OCI-LY3 (cell line): ENCODE data around the gene SPON2.

Experiments
- H2AFZ ChIP-seq: fragments of 200-600, 300-600 bp; shearing (Covaris generic); 2 replicates; pipeline ENCODE4 v1.6.0; 2014; ENCODE audit warnings: antibody characterized with exemption, low read depth, low read length
- H3K27ac ChIP-seq: fragments of 200-600, 300-600 bp; sonication (generic); 2 replicates; pipeline ENCODE4 v1.5.1; 2014; ENCODE audit warnings: mild to moderate bottlenecking, low read length, moderate library complexity, mixed read lengths
- H3K27me3 ChIP-seq: fragments of 200-600, 300-600 bp; sonication (generic); 2 replicates; pipeline ENCODE4 v1.6.1; 2014; ENCODE audit warnings: low read depth, low read length, mixed read lengths
- H3K36me3 ChIP-seq: fragments of 200-600, 300-600 bp; sonication (generic); replicated peaks from 2 replicates; pipeline ENCODE3; 2014; ENCODE audit warnings: low read depth, low read length, mixed read lengths
- H3K4me1 ChIP-seq: fragments of 300-600, 200-600 bp; sonication (generic); 2 replicates; pipeline ENCODE4 v1.6.1; 2014; ENCODE audit warnings: low read length, mixed read lengths
- H3K4me2 ChIP-seq: fragments of 200-600, 300-600 bp; sonication (generic); 2 replicates; pipeline ENCODE4 v1.6.1; 2014; ENCODE audit warnings: low read length, mixed read lengths
- H3K4me3 ChIP-seq: fragments of 300-600, 200-600 bp; sonication (generic); 2 replicates; pipeline ENCODE4 v1.5.1; 2014; ENCODE audit warnings: antibody characterized with exemption, mild to moderate bottlenecking, low read length, moderate library complexity
- H3K79me2 ChIP-seq: fragments of 300-600, 200-600 bp; shearing (Covaris generic); 2 replicates; pipeline ENCODE4 v1.6.1; 2014; ENCODE audit warnings: mild to moderate bottlenecking, low read length, mixed read lengths
- H3K9ac ChIP-seq: fragments of 300-600, 200-600 bp; shearing (Covaris generic); 2 replicates; pipeline ENCODE4 v1.6.0; 2014; ENCODE audit warnings: mild to moderate bottlenecking, low read length, moderate library complexity
- H3K9me3 ChIP-seq: fragments of 200-600, 300-600 bp; shearing (Covaris generic); 2 replicates; pipeline ENCODE4 v1.6.1; 2014; ENCODE audit warnings: low read length, mixed read lengths; ENCODE audit not compliant: insufficient read depth
- H4K20me1 ChIP-seq: fragments of 200-600, 300-600 bp; sonication (generic); 2 replicates; pipeline ENCODE4 v1.6.1; 2016; ENCODE audit warnings: low read length, mixed read lengths; ENCODE audit not compliant: insufficient read depth
- CTCF ChIP-seq: fragments of 200-600, 300-600 bp; sonication (generic); IDR thresholded peaks from 2 replicates; pipeline ENCODE4 v1.5.1; 2014; ENCODE audit warnings: antibody characterized with exemption, low read length, low read depth
- EZH2phosphoT487 ChIP-seq: fragments of 200-600 bp; shearing (Covaris generic); IDR thresholded peaks from 2 replicates; pipeline ENCODE4 v1.6.1; 2018; ENCODE audit warnings: antibody characterized with exemption, mixed run types, low read depth

Gene SPON2

DNA sequence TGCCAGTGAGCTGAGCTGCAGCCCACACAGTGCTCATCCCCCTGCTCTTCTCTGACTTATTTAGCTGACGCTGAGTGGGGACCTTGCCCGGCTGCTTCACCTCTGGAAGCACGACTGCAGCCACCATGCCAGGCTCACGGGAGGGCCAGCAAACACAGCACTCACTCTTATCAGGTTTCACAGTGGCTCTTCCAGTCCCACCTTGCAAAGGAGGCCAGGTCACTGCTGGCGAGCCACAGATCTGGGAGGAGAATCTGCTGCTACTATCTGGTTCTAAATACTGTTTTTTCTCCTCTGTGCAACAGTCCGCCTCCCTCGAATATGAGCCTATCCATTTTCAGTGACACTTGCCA lies 6.7 kb upstream of the SPON2 start:
- Histone ChIP-seq H3K9ac (no peak overlapping the region), H3K27ac (no peak overlapping the region), H3K4me2 (no peak overlapping the region), H3K4me3 (no peak overlapping the region), H3K4me1 (peaks cover 2% of the 10 kb centered on the region; the same call in 1 of the 2 replicates), H2AFZ (no peak overlapping the region), H3K79me2 (no peaks in the 10 kb centered on the region), H3K9me3 (peaks cover 24% of the 10 kb centered on the region), H4K20me1 (no peaks in the 10 kb centered on the region), H3K27me3 (peaks cover 20% of the 10 kb centered on the region; the same call in 1 of the 2 replicates), H3K36me3 (no peaks in the 10 kb centered on the region)
- TF ChIP-seq CTCF (no peak), EZH2phosphoT487 (no peak)

DNA sequence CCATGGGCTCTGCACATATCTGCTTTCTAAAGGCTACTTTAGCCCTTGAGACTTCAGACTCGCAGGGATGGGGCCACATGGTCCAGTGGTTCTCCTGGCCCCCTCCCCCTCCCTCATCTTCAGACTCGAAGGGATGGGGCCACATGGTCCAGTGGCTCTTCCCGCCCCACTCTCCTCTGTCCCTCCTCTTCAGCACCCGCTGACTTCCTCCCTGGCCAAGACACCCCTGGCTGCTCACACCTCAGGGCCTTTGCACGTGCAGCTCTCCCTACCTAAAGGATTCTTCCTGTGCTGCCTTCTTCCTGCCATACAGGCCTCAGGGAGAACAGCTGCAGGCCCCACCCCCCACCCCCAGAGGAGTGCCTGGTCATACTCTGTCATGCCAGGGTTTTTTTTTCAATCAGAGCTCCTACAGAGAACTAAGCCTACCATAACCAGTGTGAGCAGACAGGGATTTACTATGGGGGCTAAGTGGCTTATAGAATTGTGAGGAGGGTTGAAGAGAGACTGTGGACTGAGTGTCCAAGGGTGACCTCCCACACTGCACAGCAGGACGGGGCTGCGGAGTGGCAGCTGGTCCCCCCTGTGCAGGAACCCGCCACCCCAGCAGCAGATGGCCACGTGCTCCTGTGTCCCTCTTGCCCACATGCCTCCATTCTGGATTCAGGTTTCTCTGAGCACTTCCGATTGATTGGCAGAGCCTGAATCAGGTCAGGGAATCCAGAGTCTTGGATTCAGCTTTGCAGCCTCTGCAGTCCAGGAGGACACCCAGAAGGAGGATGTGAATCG lies 6.1 kb upstream of the SPON2 start:
- peaks cover 20% of the 10 kb centered on the region; the same call in 1 of the 2 replicates for H3K27me3 ChIP-seq
- TF ChIP-seq EZH2phosphoT487, result no peak
- no peak for TF ChIP-seq CTCF
- H3K4me3 ChIP-seq, result no peak overlapping the region
- no peaks in the 10 kb centered on the region for H4K20me1 ChIP-seq
- no peak overlapping the region for H3K27ac ChIP-seq
- H3K9me3 ChIP-seq, result peaks cover 24% of the 10 kb centered on the region
- no peaks in the 10 kb centered on the region for H3K36me3 ChIP-seq
- H3K79me2 ChIP-seq, result no peaks in the 10 kb centered on the region
- no peak overlapping the region for H3K4me2 ChIP-seq
- H3K4me1 ChIP-seq, result no peaks in the 10 kb centered on the region
- no peak overlapping the region for H2AFZ ChIP-seq
- H3K9ac ChIP-seq, result no peak overlapping the region

DNA sequence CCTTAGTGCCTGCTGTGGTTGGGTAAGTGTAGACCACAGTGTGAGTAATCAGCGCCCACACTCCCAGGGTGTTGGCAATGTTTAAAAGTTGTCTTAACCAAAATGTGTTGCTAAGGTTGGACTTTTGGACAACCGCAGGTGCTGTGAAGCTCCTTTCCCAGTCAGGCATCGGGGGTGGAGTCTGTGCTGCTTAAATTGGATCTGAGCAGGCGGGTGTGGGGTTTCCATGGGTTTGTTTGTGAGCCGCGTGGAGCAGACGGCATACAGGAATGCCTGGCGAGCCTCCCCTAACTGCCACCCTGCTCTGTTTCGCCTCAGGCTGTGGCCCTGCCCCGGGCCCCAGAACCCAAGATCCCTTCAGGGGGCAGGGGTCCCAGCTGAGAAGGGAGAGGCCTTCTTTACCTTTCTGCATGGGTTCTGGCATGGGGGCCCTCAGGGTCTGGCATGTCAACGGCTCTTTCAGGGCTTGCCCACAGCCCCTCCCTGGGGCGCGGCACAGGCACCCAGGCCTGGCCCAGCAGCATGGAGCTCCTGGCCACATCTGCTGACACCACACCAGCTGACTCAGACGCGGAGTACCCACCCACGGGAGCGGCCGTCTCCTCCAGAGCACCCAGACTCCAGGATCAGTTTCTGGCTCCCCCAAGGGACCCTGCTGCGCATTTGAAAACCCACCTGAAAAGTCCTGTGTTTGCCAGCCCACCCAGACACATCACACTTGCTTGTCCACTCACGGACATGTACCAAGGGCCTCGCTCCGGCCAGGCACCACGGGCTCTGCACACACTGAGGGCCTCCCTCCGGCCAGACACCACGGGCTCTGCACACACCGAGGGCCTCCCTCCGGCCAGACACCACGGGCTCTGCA lies 5.1 kb upstream of the SPON2 start:
- no peak overlapping the region for H3K4me2 ChIP-seq
- H2AFZ ChIP-seq, result no peak overlapping the region
- no peaks in the 10 kb centered on the region for H3K4me1 ChIP-seq
- H3K79me2 ChIP-seq, result no peaks in the 10 kb centered on the region
- H3K27ac ChIP-seq, result no peak overlapping the region
- no peaks in the 10 kb centered on the region for H4K20me1 ChIP-seq
- no peak overlapping the region for H3K4me3 ChIP-seq
- TF ChIP-seq EZH2phosphoT487, result no peak
- TF ChIP-seq CTCF, result no peak
- no peaks in the 10 kb centered on the region for H3K36me3 ChIP-seq
- peaks cover 24% of the 10 kb centered on the region for H3K9me3 ChIP-seq
- no peak overlapping the region for H3K9ac ChIP-seq
- H3K27me3 ChIP-seq, result peaks cover 20% of the 10 kb centered on the region; the same call in 1 of the 2 replicates
